ENCODE data around the gene FECH.

- TF ChIP-seq, protein P1, sequence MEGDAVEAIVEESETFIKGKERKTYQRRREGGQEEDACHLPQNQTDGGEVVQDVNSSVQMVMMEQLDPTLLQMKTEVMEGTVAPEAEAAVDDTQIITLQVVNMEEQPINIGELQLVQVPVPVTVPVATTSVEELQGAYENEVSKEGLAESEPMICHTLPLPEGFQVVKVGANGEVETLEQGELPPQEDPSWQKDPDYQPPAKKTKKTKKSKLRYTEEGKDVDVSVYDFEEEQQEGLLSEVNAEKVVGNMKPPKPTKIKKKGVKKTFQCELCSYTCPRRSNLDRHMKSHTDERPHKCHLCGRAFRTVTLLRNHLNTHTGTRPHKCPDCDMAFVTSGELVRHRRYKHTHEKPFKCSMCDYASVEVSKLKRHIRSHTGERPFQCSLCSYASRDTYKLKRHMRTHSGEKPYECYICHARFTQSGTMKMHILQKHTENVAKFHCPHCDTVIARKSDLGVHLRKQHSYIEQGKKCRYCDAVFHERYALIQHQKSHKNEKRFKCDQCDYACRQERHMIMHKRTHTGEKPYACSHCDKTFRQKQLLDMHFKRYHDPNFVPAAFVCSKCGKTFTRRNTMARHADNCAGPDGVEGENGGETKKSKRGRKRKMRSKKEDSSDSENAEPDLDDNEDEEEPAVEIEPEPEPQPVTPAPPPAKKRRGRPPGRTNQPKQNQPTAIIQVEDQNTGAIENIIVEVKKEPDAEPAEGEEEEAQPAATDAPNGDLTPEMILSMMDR (IDR thresholded peaks at IDR 0.05; ENCODE audit: low read depth, low read length) = no peak
- TF ChIP-seq POLR2A (IDR thresholded peaks at IDR 0.05; ENCODE audit: extremely low read depth, insufficient read length) = no peak
Measured at GRCh38 chr18:57635003-57635822, 48.7 kb upstream of the FECH start.
